NCI-H1694 (cell line): Measurements from ENCODE around the gene TLN1.

ENCODE experiments used
- DNase-seq: peaks from one replicate; lab custom pipeline; 2025; lab: John Stamatoyannopoulos, UW

TLN1 gene, protein sequence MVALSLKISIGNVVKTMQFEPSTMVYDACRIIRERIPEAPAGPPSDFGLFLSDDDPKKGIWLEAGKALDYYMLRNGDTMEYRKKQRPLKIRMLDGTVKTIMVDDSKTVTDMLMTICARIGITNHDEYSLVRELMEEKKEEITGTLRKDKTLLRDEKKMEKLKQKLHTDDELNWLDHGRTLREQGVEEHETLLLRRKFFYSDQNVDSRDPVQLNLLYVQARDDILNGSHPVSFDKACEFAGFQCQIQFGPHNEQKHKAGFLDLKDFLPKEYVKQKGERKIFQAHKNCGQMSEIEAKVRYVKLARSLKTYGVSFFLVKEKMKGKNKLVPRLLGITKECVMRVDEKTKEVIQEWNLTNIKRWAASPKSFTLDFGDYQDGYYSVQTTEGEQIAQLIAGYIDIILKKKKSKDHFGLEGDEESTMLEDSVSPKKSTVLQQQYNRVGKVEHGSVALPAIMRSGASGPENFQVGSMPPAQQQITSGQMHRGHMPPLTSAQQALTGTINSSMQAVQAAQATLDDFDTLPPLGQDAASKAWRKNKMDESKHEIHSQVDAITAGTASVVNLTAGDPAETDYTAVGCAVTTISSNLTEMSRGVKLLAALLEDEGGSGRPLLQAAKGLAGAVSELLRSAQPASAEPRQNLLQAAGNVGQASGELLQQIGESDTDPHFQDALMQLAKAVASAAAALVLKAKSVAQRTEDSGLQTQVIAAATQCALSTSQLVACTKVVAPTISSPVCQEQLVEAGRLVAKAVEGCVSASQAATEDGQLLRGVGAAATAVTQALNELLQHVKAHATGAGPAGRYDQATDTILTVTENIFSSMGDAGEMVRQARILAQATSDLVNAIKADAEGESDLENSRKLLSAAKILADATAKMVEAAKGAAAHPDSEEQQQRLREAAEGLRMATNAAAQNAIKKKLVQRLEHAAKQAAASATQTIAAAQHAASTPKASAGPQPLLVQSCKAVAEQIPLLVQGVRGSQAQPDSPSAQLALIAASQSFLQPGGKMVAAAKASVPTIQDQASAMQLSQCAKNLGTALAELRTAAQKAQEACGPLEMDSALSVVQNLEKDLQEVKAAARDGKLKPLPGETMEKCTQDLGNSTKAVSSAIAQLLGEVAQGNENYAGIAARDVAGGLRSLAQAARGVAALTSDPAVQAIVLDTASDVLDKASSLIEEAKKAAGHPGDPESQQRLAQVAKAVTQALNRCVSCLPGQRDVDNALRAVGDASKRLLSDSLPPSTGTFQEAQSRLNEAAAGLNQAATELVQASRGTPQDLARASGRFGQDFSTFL (N-terminal part only)

GRCh38 chr9:35732185-35732799 is at the start of gene TLN1, which contains the start of gene CREB3:
TLN1 (minus strand) TSS chr9:35732195; CDS start chr9:35725694, 6,501 bp downstream.
CREB3 (plus strand) TSS chr9:35732666; CDS start chr9:35732773, 107 bp downstream.
- DNase-seq: peak; percentile 97

DNA sequence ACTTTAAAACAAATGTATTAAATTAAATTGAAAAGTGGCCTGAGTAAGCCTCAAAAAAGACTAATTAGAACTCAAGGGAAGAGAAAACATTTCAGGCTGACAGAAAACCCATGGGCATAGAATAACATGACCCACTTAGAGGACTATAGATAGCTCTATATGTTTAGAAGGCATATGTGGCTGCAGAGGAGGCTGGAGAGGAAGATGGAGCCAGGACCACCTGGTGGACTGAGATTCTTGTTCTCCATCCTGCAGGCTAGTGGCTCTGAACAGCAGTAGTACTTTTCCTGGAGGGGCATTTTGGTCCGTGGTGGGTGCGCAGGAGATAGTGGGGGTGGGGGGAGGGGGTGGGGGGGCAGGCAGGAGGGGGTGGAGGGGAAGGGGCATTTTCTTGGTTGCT is 49.1 kb upstream of the TLN1 start:
- DNase-seq: no peak

DNA sequence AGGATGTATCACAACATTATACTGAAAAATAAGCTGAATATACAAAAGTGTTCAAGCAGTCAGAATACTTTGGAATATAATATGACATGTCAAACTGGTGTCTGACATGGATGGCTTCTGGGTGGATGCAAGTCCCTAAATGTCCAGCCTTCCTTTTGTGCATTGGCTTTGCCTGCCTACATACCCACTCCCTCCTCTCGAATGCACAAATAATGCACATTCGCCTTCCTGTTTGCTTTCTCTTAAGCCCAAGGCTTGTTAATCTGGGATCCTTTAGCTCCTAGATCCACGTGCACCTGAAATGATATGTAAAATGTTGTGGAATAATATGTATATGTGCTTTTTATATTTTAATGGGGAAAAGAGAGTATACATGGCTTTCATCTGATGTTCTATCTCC is 46.5 kb upstream of the TLN1 start:
- DNase-seq: no peak

- DNase-seq: no peak
Measured at GRCh38 chr9:35776018-35776417, 44.0 kb upstream of the TLN1 start.

- no peak for DNase-seq
Measured at GRCh38 chr9:35774907-35775635, 43.1 kb upstream of the TLN1 start.

DNA sequence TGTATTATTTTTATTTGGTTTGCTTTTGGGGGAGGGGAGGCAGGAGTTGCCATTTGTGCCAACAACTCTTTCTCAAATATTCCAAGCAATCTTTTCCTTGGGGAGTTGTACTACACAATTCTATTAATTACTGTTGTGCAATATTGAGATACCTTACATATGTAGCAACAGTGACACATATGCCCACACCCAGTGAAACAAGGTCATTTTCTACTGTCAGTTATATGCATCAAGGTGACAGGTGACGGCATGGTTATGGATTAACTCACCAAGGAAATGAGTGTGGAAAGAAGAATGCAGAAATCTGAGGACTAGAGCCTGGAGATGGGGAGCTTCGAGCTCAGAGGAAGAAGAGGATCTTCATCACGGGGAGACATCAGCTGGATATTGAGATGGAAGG is 39.9 kb upstream of the TLN1 start:
- no peak for DNase-seq

DNA sequence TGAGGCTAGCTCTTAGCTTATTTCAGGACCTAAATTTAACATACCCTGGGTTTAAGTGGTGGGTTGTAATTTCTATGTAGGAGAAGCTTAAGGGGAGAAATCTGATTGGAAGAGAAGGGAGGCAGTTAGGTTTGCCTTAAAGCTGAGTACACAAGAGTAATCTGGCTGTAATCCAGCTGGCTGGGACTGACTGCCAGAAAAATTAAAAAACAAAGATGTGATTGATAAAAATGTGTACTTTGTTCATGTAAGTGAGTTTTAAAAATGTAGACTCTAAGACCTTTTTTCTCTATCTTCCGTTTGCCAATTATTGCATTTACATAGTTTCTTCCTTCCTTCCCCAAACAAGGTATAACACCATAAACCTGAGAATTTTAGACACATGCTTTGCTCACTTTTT is 39.5 kb upstream of the TLN1 start:
- no peak for DNase-seq

DNA sequence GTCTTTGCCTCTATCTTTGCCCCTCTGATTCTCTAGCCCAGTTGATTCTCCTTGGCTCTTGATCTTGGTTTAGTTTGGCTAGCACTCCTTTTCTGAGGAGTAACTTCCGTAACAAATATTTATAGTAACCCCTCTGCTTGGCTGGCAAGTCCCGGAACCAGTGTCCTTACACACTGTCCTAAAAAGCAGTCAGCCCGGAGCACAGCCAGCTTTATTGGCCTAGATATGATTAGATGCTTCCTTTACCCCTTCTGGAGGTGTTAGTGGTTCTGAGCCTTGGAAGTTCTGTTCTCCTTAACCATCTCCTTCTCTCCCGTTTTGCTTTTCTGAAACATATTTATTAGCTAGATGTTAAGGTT is 39.1 kb upstream of the TLN1 start:
- DNase-seq: no peak

- no peak for DNase-seq
Measured at GRCh38 chr9:35769763-35770162, 37.8 kb upstream of the TLN1 start.

- no peak for DNase-seq
Measured at GRCh38 chr9:35767458-35767857, 35.5 kb upstream of the TLN1 start.

- DNase-seq: no peak
Measured at GRCh38 chr9:35766997-35767396, 35.0 kb upstream of the TLN1 start.

DNA sequence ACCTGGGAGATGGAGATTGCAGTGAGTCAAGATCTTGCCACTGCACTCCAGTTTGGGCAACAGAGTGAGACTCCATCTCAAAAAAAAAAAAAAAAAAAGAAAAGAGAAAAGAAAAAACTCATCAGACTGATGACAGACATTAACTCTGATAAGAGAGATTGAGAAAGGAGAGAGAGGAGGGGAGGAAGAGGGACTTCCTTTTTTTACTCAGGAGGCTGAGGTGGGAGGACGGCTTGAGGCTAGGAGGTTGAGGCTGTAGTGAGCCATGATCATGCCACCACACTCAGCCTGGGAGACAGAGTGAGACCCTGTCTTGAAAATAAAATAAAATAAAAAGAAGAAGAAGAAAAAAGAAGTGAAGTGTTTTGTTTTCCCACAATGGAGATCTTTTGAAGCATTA is 31.8 kb upstream of the TLN1 start:
- no peak for DNase-seq

DNA sequence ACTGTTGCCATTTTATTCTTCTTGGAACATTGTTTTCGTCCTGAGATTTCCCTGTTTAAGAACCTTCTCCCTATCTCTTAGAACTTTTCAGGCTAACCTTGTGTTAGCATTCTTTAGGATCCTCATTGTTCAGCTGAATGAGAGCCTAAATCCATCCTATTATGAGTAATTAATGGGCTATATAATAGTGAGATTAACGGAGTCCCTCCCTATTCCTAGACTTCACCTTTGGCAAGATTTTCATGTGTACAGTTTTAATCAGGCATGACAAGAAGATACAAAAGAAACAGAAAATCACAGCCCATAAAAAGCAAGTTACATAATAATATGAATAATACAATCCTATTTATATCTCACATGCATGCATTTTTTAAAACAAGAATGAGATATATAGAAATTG is 31.2 kb upstream of the TLN1 start:
- no peak for DNase-seq

- no peak for DNase-seq
Measured at GRCh38 chr9:35760651-35761050, 28.7 kb upstream of the TLN1 start.

GRCh38 chr9:35759795-35760194 is 27.8 kb upstream of the TLN1 start:
- no peak for DNase-seq

DNA sequence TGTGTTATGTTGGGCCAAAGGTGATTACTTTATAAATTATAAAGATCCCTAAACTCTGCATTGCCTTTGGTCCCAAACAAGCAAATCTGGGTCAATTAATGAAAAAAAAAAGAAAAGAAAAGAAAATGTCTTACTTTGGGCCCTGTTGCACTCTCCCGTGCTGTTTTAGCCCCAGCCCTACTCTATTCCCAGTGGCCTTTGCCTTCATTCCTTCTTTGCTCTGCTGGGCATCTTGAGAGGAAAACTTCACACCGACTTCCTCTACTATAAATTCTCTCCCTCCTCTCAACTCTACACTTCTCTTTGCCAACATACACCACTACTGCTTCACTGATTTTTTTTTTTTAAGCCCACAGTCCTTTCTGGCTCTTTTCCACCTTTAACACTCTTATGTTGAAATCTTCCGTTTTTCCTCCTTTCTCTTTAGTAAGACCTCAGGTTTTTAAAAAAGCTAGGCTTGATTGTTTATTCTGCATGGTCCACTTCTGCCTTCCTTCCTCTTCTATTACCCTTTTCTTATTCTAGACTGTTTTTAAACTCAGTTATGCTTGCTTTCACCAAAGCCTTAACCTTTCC is 26.6 kb upstream of the TLN1 start:
- no peak for DNase-seq

- DNase-seq: no peak
Measured at GRCh38 chr9:35757892-35758275, 25.9 kb upstream of the TLN1 start.

- DNase-seq: no peak
Measured at GRCh38 chr9:35757226-35757891, 25.4 kb upstream of the TLN1 start.

DNA sequence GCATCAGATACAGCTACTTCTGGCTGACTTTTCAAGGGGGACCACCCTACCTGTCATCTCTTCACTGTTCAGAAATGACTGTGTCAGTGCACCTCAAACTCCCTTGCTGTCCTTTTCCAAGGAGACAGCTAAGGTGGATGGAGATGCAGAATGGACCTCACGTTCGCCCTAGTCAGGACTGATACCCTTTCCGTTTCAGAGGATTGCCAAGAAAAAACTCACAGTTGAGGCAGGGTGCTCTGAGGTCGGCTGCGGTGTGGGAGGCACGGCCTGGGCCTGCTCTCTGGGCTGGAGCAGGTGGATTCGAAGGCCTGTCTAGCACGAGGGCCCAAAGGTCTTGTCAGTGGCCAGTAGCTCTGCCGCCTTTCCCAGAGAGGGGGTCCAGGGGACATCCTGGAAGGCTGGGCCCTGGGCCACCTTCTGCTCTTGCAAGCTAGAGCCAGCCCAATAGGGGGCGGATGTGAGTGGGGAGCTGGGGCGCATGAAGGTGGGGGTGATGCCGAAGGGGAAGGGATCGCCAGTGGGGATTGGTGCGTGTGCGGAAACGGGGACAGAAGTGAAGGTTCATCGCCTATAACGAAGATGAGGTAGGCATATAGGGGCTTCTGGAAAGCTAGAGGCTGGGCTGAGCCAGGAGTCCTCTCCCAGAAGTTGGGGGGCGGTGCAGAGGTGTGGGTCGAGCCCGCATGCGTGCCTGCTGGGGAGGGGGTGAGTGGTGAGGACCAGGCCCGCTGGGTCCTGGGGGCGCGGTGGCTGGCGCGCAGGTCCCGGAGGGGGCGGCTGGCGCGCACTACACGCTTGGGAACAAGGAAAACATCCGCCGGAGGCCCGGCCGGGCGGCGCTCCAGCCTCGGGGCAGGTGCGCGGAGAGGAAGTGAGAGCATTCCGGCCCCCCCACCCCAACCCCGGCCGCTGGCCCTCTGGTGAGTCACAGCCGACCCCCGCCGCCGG is 24.6 kb upstream of the TLN1 start:
- DNase-seq: no peak
